Right hindlimb (tissue), 1 donor: ENCODE data around the gene USP2.
A peak's percentile ranks its signal among the peaks of the same experiment; 100 is the strongest.

ENCODE experiments used
- DNase-seq: peaks from one replicate; pipeline ENCODE4 v3.0.0-alpha.2; 2018

The USP2 gene

GRCh38 chr11:119375337-119376196 is 5.9 kb downstream of the USP2 start:
- DNase-seq: peak; percentile 75

DNA sequence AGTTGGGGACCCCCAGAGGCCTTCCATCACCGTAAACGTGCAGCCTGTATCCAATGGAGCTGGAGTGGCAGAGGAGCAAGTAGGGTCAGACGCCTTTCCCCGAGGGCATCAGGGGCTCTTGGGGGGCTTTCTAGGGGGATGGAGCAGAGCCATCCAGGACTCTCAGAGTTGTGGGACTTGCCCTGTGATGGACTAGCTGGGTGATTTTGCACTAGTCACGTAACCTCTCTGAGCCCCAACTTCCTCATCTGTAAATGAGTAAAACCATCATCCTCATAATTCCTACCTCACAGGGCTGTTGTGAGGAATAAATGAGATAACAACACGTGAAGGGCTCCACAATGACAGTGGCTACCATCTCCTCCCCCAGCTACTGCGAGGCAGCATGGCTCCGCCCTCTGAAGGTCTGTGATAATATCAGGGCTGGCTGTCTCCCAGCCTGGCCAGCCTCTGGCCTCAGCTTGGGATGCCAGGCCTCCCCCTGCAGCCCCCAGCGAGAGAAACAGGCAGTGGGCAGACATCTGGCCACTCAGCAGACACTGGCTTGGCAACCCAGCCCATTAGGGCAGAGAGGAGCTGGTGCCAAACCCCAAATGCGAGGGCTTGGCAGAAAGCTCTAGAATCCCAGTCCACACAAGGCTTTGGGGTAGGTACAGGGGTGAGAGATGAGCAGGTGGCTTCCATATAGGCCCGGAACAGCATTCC is 6.7 kb downstream of the USP2 start:
- peak; percentile 58 for DNase-seq

DNA sequence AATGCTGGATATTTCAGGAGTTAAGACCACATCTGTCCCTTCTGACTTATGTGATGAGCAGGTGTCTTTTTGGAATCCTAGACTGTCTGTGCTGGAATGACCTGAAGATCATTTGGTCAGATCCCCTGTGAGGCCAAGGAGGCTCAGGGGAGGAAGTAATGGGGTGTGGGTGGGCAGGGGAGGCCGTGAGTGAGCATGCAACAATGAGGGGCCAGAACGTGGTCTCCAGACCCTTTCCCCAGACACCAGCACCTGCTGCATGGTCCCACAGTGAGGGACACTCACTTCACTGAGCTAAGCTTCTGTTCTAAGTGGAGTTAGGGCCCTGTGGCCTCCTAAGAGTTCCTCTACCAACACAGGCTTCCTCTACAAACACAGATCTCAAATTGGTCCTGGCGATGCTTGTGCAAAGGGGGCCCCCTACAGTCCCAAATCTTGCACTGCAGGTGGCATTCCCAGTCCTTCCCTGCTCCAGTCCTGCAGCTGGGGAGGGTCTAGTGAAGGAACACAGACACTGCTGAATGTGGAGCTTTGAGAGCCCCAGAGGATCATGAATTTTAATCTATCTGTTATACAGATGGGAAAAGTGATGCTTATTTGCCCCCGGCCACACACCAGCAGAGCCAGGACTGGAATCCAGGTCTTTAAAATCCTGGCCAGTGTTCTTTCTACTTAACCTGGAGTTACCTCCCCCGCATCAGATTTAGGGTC is 7.4 kb downstream of the USP2 start:
- DNase-seq: peak; percentile 89

GRCh38 chr11:119373059-119373920 is 8.2 kb downstream of the USP2 start:
- no peak for DNase-seq

DNA sequence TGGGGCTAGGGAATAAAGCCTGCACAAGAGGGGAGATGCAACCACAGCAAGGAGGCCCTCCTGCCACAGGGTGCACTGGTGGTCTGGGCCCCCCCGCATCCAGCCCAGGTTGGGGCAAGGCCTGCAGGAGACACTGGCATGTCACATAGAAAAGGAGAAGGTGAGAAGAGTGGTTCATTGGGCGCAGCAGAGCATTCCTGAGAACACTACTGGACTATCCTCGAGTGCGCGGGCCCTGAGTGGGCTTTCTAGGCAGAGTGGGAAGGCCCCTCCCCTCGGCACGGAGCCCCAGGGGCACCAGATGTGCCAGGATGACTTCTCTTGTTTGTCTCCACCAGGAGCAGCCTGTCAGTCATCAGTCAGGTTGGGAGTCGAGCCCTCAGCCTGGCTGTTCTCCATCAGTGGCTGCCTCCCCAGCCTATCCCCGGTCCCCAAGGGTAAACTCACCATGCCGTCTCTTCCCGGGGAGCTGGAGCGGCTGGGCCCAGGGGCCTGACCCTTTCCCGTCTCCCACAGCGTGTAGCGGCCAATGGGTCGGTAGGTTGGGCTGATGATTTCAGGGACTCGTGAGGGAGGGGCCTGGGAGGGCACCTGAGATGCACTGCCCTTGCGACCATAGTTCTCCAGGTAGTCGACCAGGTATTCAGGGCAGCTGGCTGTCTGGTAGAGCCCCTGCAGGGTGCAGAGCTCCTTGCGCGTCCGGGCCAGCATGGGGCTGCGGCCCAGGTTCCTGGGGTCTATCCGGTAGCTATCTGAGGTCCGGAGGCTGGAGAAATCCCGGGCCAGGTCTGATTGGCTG is 9.0 kb downstream of the USP2 start:
- no peak for DNase-seq

- DNase-seq: no peak
Observed at GRCh38 chr11:119371778-119372182, 9.7 kb downstream of the USP2 start.

DNA sequence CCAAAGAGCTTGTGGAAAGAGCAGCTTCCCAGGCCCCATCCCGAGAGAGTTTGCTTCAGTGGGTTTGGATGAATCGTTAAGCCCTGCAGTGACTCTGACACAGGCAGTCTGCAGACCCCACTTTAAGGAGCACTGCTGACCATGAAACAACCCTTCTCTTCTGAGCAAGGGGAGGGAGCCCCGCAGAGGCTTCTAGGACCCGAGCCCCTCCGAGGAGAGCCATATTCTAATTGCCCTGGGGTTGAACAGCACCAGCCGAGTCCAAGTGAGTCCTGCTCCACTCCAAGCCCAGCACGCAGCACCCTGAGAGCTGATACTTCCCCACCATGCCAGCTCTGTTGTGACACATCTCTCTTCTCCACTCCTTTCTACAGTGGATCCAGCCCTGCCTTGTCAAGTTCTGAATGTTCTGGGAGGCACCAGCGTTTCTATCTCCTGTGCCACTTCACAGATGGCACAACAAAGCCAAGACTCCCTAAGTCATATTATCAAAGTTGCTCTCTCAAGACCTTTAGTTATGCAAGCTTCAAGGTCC is 10.4 kb downstream of the USP2 start:
- no peak for DNase-seq

DNA sequence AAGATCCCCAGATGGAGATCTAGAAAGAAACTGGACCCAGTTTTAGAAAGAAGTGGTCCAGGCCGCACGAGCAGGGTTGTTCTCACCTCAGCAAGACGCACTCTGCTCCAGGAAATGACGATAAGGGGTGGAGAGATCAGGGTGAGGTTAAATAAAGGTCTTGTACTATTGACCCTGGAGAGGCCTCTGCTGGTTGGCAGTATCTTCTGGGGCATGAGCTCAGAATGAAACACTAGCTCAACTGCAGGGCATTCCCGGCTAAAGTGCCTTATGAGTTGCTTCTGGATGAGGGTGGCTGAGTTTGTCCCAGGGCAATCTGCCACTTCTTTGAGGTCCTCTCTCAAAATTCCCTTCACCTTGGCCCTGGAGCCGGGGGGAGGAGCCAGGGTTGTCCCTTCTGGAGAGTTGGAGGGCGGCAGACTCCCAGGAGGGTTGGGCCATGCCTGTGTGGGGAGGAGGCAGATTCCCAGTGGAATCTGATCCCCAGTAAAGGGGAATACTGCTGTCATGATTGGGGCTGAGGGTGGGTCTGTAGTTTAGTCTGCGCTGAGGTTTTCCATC is 10.9 kb downstream of the USP2 start:
- DNase-seq: no peak

GRCh38 chr11:119369132-119369925 is 12.2 kb downstream of the USP2 start:
- DNase-seq: no peak

- peak; percentile 86 for DNase-seq
Observed at GRCh38 chr11:119368121-119369034, 13.1 kb downstream of the USP2 start.

- DNase-seq: peak; percentile 63
Observed at GRCh38 chr11:119367661-119368120, 13.8 kb downstream of the USP2 start.

DNA sequence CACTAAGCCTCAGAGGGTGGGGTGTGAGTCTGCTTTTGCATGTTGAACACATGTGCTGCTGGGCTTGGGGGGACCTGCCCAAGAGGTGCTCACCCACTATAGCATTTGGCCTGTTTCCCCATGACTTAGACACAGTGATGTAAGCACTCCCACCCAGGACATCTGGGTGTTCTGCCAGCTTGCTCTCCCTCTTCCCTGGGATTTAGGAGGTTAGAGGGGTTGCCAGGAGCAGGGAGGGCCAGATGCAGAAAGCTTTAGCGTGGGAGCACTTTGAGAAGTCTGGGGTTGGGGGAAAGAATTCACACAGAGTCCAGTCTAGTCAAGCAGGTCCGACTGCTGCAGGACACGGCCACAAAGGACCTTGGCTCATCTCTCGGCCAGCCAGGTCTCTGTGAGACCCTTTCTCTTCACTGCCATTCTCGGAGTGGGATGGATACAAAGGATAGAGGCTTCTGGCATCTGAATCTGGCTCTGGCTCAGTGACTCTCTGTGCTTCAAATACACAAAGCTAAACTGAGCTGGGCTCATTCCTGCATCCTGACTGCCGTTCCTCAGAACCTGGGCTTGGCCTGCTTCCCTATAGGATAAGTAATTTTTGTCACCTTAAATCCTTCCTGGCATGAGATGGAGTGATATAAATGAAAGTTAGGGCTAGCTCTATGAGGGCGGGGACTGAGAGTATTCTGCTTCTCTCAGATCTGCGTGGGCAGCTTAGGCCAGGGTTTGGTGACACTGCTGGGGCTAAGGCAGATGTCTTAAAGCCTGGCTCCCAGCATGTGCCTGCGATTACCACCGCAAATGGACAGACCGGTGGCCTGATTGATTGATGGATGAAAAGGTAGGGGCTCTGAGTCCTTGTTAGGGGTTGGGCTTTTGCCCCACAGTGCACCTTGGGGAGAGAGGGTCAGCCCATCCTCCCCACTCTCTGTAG is 14.5 kb downstream of the USP2 start:
- DNase-seq: no peak

DNA sequence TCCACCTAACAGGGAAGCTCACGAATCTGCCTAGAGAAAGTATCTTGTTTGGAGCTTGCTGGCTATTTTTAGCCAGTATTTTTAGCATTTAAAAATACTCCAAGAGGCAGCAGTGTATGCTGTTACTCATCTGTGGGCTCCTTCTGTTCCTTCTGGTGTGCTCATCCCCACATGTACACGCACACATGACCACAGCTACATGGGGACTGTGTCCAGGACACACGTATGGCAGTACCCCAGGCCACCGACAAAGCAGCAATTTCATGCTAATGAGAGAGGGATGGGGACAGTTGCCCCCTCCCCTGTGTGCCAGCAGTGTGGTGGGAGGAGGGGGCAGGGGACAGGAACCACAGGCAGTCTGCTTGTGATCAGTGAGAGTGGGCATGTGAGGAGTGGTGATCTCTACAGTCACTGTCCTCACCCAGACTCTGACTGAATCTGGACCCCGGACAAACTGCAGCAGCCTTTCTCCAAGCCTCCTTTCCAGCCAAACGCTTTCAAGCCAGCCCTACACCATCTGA is 16.4 kb downstream of the USP2 start:
- peak; percentile 29 for DNase-seq

DNA sequence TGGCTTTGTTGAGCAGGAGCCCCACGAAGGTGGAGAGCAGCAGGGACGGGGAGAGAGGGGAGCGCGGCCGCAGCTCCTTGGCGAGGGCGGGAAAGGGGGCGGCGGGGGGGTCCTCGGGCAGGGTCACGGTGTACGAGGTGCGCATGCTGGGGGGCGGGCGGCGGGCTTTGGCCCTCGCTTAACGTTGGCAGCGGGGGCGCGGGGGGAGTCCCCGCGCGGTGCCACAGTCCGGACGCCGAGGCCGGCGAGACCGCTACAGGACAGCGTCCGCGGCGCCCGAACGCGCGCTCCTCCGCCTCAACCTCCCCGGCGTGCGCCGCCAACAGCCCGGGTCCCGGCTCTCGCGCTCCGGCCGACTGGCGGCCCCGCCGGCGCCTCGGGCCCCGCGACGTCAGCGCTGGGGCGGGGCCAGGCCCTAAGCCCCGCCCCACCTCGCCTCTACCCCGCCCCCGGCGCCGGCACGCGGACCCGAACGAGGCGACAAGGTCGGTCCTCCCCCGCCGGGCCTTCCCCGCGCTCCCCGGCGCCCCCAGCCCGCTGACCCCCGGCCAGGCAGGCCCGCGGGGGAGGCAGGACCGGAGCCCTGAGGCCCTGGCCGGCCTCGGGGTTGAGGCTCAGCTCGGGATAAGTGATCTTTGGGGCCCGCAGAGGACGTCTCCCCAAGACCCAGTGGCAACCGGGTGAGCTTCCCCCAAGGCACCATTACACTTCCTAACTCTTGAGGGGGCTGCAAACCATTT is 17.5 kb downstream of the USP2 start:
- DNase-seq: peak; percentile 63

- peak; percentile 18 for DNase-seq
Observed at GRCh38 chr11:119363081-119363850, 18.2 kb downstream of the USP2 start.

DNA sequence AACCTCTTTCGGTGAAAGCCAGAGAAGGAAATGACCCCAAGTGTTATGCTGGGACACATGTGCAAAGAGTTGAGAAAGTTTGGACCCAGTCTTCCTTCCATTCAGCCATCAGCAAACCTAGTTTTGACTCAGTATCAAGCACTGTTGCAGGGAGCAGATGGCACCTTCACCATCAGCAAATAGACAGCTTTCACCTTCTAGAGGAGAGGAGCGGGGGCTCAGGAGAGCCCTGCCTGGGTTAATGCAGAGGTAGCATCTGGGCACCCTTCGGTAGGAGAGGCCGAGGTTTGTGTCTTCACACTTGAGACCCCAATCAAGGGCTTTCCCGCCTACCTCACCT is 18.8 kb downstream of the USP2 start:
- no peak for DNase-seq
